ENCODE results near the gene PTMA. TPM values are rescaled to one million over a fixed set of nuclear protein-coding genes. Genes with fewer than 3 reads are reported as not detected.

The PTMA gene
- total RNA-seq, 1 donor from 2014 or later = 1,774 TPM

GRCh38 chr2:231692847-231693246 is 15.5 kb upstream of the PTMA start:
- intact Hi-C loops (cut with micrococcal nuclease) = no loop called here

GRCh38 chr2:231693956-231694355 is 14.4 kb upstream of the PTMA start:
- intact Hi-C loops (cut with micrococcal nuclease) = no loop called here

GRCh38 chr2:231696004-231696367 is 12.3 kb upstream of the PTMA start:
- intact Hi-C loops (cut with micrococcal nuclease) = no loop called here

- intact Hi-C loops (cut with micrococcal nuclease) = no loop called here
Measured at GRCh38 chr2:231699006-231699405, 9.3 kb upstream of the PTMA start.

GRCh38 chr2:231701456-231702373 is 6.6 kb upstream of the PTMA start:
- intact Hi-C loops (cut with micrococcal nuclease) = loop anchor here (10.0 kb wide), 1 partner anchor 647 kb away; the partner anchor contains the start of gene PSMD1

- intact Hi-C loops (cut with micrococcal nuclease) = loop anchor here (10.0 kb wide), 1 partner anchor 649 kb away; the partner anchor contains the start of gene PSMD1
Measured at GRCh38 chr2:231704017-231704416, 4.3 kb upstream of the PTMA start.

- intact Hi-C loops (cut with micrococcal nuclease) = loop anchor here (1.0 to 10.0 kb wide), 10 partner anchors 8 to 1560 kb away; partner anchors contain the start of genes ATG16L1, GIGYF2 and PSMD1
Measured at GRCh38 chr2:231706731-231707624, 1.3 kb upstream of the PTMA start.

- intact Hi-C loops (cut with micrococcal nuclease) = loop anchor here (1.0 to 10.0 kb wide), 6 partner anchors 162 to 1560 kb away; partner anchors contain the start of genes ATG16L1, GIGYF2 and PSMD1
Measured at GRCh38 chr2:231707625-231707926, 749 bp upstream of the PTMA start.

- intact Hi-C loops (cut with micrococcal nuclease) = loop anchor here (1.0 to 10.0 kb wide), 6 partner anchors 72 to 1558 kb away; partner anchors contain the start of genes ATG16L1, GIGYF2, PDE6D and PSMD1
Measured at GRCh38 chr2:231708773-231709635, 679 bp downstream of the PTMA start.

GRCh38 chr2:231709636-231709980 is 1.3 kb downstream of the PTMA start:
- intact Hi-C loops (cut with micrococcal nuclease) = loop anchor here (5.0 to 10.0 kb wide), 4 partner anchors 655 to 1558 kb away; partner anchors contain the start of genes ATG16L1, GIGYF2 and PSMD1

GRCh38 chr2:231709981-231710798 is 1.9 kb downstream of the PTMA start:
- intact Hi-C loops (cut with micrococcal nuclease) = loop anchor here (5.0 to 10.0 kb wide), 5 partner anchors 513 to 1557 kb away; partner anchors contain the start of genes ARMC9, ATG16L1, GIGYF2 and PSMD1

GRCh38 chr2:231710799-231711676 is 2.7 kb downstream of the PTMA start:
- intact Hi-C loops (cut with micrococcal nuclease) = loop anchor here (5.0 kb wide), 1 partner anchor 514 kb away; the partner anchor contains the start of gene ARMC9

GRCh38 chr2:231711677-231712450 is 3.5 kb downstream of the PTMA start:
- intact Hi-C loops (cut with micrococcal nuclease) = loop anchor here (5.0 kb wide), 1 partner anchor 515 kb away; the partner anchor contains the start of gene ARMC9

GRCh38 chr2:231712451-231713021 is 4.2 kb downstream of the PTMA start:
- intact Hi-C loops (cut with micrococcal nuclease) = loop anchor here (1.0 to 5.0 kb wide), 2 partner anchors 69 to 515 kb away; partner anchors contain the start of genes ARMC9 and PDE6D

- intact Hi-C loops (cut with micrococcal nuclease) = loop anchor here (1.0 to 5.0 kb wide), 2 partner anchors 68 to 516 kb away; partner anchors contain the start of genes ARMC9 and PDE6D
Measured at GRCh38 chr2:231713406-231713729, 5.0 kb downstream of the PTMA start.

GRCh38 chr2:231713730-231714638 is 5.7 kb downstream of the PTMA start:
- intact Hi-C loops (cut with micrococcal nuclease) = loop anchor here (1.0 to 5.0 kb wide), 2 partner anchors 67 to 517 kb away; partner anchors contain the start of genes ARMC9 and PDE6D

Measured in T-helper 1 cell treated with Interleukin-12 subunit alpha and Interleukin-12 subunit beta and Interleukin-4 antibody, amounts not matched to agents 30 ng/mL and 1 ng/mL, for 36 hours (primary cell).